PC-9 (cell line): ENCODE results near the gene CREB3L1.

Experiments used
- EZH2 ChIP-seq: fragments of 200-600 bp; sonication (generic); IDR thresholded peaks from 2 replicates; pipeline ENCODE4 v1.8.0; 2017; ENCODE audit warnings: antibody characterized with exemption, low read depth
- TF ChIP-seq, protein P1 (sequence below): fragments of 200-600 bp; sonication (generic); conservative IDR thresholded peaks from 2 replicates; pipeline ENCODE4 v1.6.1; 2017; ENCODE audit warnings: mixed run types, antibody characterized with exemption, mild to moderate bottlenecking, moderate library complexity

- TF ChIP-seq, protein P1, sequence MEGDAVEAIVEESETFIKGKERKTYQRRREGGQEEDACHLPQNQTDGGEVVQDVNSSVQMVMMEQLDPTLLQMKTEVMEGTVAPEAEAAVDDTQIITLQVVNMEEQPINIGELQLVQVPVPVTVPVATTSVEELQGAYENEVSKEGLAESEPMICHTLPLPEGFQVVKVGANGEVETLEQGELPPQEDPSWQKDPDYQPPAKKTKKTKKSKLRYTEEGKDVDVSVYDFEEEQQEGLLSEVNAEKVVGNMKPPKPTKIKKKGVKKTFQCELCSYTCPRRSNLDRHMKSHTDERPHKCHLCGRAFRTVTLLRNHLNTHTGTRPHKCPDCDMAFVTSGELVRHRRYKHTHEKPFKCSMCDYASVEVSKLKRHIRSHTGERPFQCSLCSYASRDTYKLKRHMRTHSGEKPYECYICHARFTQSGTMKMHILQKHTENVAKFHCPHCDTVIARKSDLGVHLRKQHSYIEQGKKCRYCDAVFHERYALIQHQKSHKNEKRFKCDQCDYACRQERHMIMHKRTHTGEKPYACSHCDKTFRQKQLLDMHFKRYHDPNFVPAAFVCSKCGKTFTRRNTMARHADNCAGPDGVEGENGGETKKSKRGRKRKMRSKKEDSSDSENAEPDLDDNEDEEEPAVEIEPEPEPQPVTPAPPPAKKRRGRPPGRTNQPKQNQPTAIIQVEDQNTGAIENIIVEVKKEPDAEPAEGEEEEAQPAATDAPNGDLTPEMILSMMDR = 0 out of 2 replicates have a peak, but pooled peaks have one; percentile 25
- no peak for TF ChIP-seq EZH2
Observed at GRCh38 chr11:46338988-46339666, 61.7 kb downstream of the CREB3L1 start.
